Astrocyte (in vitro differentiated cells and primary cell): ENCODE results near the gene CLCN4. TPM values are rescaled to one million over a fixed set of nuclear protein-coding genes. Genes with fewer than 3 reads are reported as not detected.

ENCODE experiments used
- DNase-seq: peaks from one replicate; pipeline ENCODE4 v3.0.0-alpha.2; 2010; ENCODE audit warnings: low read depth
- FAIRE-seq: peaks from 2 replicates; lab custom pipeline; 2011; peaks lifted over from hg19 to GRCh38; lab: Jason Lieb, UNC
- H2AFZ ChIP-seq: 2 replicates; pipeline ENCODE4 v1.6.0; 2012; ENCODE audit warnings: low read depth, low read length, inconsistent platforms
- H3K27ac ChIP-seq: 2 replicates; pipeline ENCODE4 v1.5.1; 2011; ENCODE audit warnings: low read depth, low read length, inconsistent platforms
- H3K27me3 ChIP-seq: 2 replicates; pipeline ENCODE4 v1.6.0; 2011; ENCODE audit warnings: low read length, inconsistent platforms; ENCODE audit not compliant: insufficient read depth
- H3K36me3 ChIP-seq: 2 replicates; pipeline ENCODE4 v1.5.1; 2011; ENCODE audit warnings: low read length, inconsistent platforms; ENCODE audit not compliant: insufficient read depth
- H3K4me1 ChIP-seq: 2 replicates; pipeline ENCODE4 v1.5.1; 2011; ENCODE audit warnings: low read length, inconsistent platforms; ENCODE audit not compliant: insufficient read depth
- H3K4me2 ChIP-seq: 2 replicates; pipeline ENCODE4 v1.6.0; 2012; ENCODE audit warnings: low read length, inconsistent platforms
- H3K4me3 ChIP-seq: 2 replicates; pipeline ENCODE4 v1.5.1; 2011; ENCODE audit warnings: low read depth, mild to moderate bottlenecking, low read length, inconsistent platforms; ENCODE audit not compliant: insufficient read depth
- H3K79me2 ChIP-seq: 2 replicates; pipeline ENCODE4 v1.6.0; 2012; ENCODE audit warnings: mild to moderate bottlenecking, low read length, inconsistent platforms; ENCODE audit not compliant: insufficient read depth
- H3K9ac ChIP-seq: 2 replicates; pipeline ENCODE4 v1.6.0; 2012; ENCODE audit warnings: mild to moderate bottlenecking, low read length, inconsistent platforms
- H3K9me3 ChIP-seq: 2 replicates; pipeline ENCODE4 v1.5.1; 2012; ENCODE audit warnings: low read depth, mild to moderate bottlenecking, low read length, inconsistent platforms; ENCODE audit not compliant: insufficient read depth
- H4K20me1 ChIP-seq: 2 replicates; pipeline ENCODE4 v1.6.0; 2012; ENCODE audit warnings: low read length, inconsistent platforms; ENCODE audit not compliant: insufficient read depth
- H3K27ac Mint-ChIP-seq: one replicate; pipeline ENCODE4 v1.8.0; 2021; ENCODE audit warnings: mild to moderate bottlenecking, mixed read lengths; ENCODE audit not compliant: unreplicated experiment
- H3K27me3 Mint-ChIP-seq: one replicate; pipeline ENCODE4 v1.8.0; 2021; ENCODE audit warnings: low read depth, mixed read lengths; ENCODE audit not compliant: unreplicated experiment
- H3K36me3 Mint-ChIP-seq: one replicate; pipeline ENCODE4 v1.8.0; 2021; ENCODE audit warnings: low read depth, mixed read lengths; ENCODE audit not compliant: unreplicated experiment
- H3K4me1 Mint-ChIP-seq: one replicate; pipeline ENCODE4 v1.8.0; 2021; ENCODE audit warnings: low read depth, mixed read lengths; ENCODE audit not compliant: unreplicated experiment
- H3K4me3 Mint-ChIP-seq: one replicate; pipeline ENCODE4 v1.8.0; 2021; ENCODE audit warnings: mild to moderate bottlenecking, moderate library complexity, mixed read lengths; ENCODE audit not compliant: unreplicated experiment
- H3K9me3 Mint-ChIP-seq: one replicate; pipeline ENCODE4 v1.8.0; 2021; ENCODE audit warnings: mild to moderate bottlenecking, mixed read lengths; ENCODE audit not compliant: unreplicated experiment
- EZH2 ChIP-seq: IDR thresholded peaks from 2 replicates; pipeline ENCODE4 v1.6.1; 2012; ENCODE audit warnings: mild to moderate bottlenecking, low read length, inconsistent platforms; ENCODE audit not compliant: insufficient read depth
- total RNA-seq: library from RNA; stranded (reverse); gene quantifications from 2 replicates; pipeline ENCODE4 v1.2.1, GENCODE V29; 2021
- TF ChIP-seq, protein P1 (sequence below): IDR thresholded peaks from 2 replicates; pipeline ENCODE4 v1.5.1; 2011; ENCODE audit warnings: low read depth, mild to moderate bottlenecking, inconsistent platforms, low read length, moderate library complexity; ENCODE audit not compliant: insufficient read depth

The CLCN4 gene
- total RNA-seq, 1 donor from 2014 or later = 7.2 TPM

DNA sequence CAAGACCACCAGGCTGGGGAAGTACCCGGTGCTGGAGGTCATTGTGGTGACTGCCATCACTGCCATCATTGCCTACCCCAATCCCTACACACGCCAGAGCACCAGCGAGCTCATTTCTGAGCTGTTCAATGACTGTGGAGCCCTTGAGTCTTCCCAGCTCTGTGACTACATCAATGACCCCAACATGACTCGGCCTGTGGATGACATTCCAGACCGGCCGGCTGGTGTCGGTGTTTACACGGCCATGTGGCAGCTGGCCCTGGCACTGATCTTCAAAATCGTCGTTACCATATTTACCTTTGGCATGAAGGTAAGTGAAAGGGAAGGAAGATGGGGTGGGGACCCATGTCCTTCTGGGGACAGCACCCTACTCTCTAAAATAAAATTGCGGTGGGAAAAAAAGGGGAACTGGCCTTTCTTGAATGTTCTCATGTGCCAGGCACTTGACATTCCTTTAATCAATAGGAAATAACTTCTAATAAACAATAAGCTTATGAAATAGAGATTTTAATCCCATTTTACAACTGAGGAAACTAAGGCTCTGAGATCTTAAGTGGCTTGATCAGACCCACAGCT is 51.6 kb downstream of the CLCN4 start:
- H4K20me1 ChIP-seq = no peaks in the 10 kb centered on the region
- peaks cover 5% of the 10 kb centered on the region for H3K36me3 Mint-ChIP-seq

DNA sequence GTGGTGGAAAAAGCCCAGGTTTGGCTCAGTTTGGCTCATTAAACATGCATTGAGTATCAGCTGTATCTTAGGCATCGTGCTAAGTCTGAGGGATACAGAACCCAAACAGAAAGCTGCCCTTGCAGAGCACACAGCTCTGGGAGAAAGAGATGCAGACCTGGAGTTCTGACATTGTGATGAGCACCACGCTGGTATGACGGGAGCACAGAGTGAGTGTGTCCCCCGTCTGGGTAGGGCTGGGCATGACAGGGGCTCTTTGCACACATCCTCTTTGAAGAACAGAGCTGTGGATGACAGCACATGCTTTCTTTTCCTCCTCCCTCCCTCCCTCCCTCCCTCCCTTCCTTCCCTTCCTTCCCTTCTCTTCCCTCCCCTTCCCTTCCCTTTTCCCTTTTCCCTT is 52.2 kb downstream of the CLCN4 start:
- no peaks in the 10 kb centered on the region for H3K4me1 Mint-ChIP-seq
- H3K27me3 ChIP-seq = no peaks in the 10 kb centered on the region
- no peaks in the 10 kb centered on the region for H4K20me1 ChIP-seq
- no peak for TF ChIP-seq EZH2
- TF ChIP-seq, protein P1, sequence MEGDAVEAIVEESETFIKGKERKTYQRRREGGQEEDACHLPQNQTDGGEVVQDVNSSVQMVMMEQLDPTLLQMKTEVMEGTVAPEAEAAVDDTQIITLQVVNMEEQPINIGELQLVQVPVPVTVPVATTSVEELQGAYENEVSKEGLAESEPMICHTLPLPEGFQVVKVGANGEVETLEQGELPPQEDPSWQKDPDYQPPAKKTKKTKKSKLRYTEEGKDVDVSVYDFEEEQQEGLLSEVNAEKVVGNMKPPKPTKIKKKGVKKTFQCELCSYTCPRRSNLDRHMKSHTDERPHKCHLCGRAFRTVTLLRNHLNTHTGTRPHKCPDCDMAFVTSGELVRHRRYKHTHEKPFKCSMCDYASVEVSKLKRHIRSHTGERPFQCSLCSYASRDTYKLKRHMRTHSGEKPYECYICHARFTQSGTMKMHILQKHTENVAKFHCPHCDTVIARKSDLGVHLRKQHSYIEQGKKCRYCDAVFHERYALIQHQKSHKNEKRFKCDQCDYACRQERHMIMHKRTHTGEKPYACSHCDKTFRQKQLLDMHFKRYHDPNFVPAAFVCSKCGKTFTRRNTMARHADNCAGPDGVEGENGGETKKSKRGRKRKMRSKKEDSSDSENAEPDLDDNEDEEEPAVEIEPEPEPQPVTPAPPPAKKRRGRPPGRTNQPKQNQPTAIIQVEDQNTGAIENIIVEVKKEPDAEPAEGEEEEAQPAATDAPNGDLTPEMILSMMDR = no peak
- H3K36me3 Mint-ChIP-seq = peaks cover 5% of the 10 kb centered on the region
- no peak overlapping the region for H3K27ac Mint-ChIP-seq
- no peaks in the 10 kb centered on the region for H3K4me1 ChIP-seq
- no peak overlapping the region for H3K4me2 ChIP-seq
- no peak overlapping the region for H3K4me3 ChIP-seq
- no peaks in the 10 kb centered on the region for H3K9me3 ChIP-seq
- H3K36me3 ChIP-seq = no peaks in the 10 kb centered on the region
- no peak overlapping the region for H3K4me3 Mint-ChIP-seq
- peaks cover 3% of the 10 kb centered on the region for H3K9me3 Mint-ChIP-seq
- H3K27me3 Mint-ChIP-seq = no peaks in the 10 kb centered on the region
- H2AFZ ChIP-seq = no peak overlapping the region
- no peak overlapping the region for H3K27ac ChIP-seq
- DNase-seq (no peak), FAIRE-seq (no peak)
- no peak overlapping the region for H3K9ac ChIP-seq
- no peaks in the 10 kb centered on the region for H3K79me2 ChIP-seq

More for the DNA sequence above, 51.6 kb downstream of the CLCN4 start:
- Mint-ChIP-seq H3K4me3 (no peak overlapping the region), H3K27me3 (no peaks in the 10 kb centered on the region), H3K9me3 (peaks cover 3% of the 10 kb centered on the region), H3K27ac (no peak overlapping the region), H3K4me1 (no peaks in the 10 kb centered on the region)
- Histone ChIP-seq H3K27ac (no peak overlapping the region), H3K36me3 (no peaks in the 10 kb centered on the region), H3K9ac (no peak overlapping the region), H3K4me1 (no peaks in the 10 kb centered on the region), H3K79me2 (no peaks in the 10 kb centered on the region), H3K27me3 (no peaks in the 10 kb centered on the region), H3K9me3 (no peaks in the 10 kb centered on the region), H2AFZ (no peak overlapping the region), H3K4me3 (no peak overlapping the region), H3K4me2 (no peak overlapping the region)
- no peak for DNase-seq
- FAIRE-seq = no peak
- TF ChIP-seq, protein P1 = no peak
- no peak for TF ChIP-seq EZH2

DNA sequence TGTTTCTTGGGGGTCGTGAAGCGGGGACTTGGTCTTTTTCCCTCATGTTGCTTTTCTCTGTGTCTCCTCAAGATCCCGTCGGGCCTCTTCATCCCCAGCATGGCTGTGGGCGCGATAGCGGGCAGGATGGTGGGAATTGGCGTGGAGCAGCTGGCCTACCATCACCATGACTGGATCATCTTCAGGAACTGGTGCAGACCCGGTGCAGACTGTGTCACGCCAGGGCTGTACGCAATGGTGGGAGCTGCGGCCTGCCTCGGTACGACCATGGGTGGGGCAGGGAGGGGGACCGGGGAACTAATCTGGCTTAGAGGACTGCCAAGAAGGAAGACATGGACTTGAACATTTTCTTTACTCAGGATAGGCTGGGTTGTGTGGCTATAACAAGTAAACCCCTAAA is 55.6 kb downstream of the CLCN4 start:
- no peak for TF ChIP-seq EZH2
- TF ChIP-seq, protein P1 = no peak

More for the DNA sequence above, 55.6 kb downstream of the CLCN4 start:
- Histone ChIP-seq H3K4me3 (no peak overlapping the region), H3K9me3 (no peaks in the 10 kb centered on the region), H3K79me2 (no peaks in the 10 kb centered on the region), H3K9ac (no peak overlapping the region), H4K20me1 (no peaks in the 10 kb centered on the region), H3K27ac (no peak overlapping the region), H3K4me1 (no peaks in the 10 kb centered on the region), H3K27me3 (no peaks in the 10 kb centered on the region), H2AFZ (no peak overlapping the region), H3K4me2 (no peak overlapping the region), H3K36me3 (no peaks in the 10 kb centered on the region)
- H3K36me3 Mint-ChIP-seq = peaks cover 5% of the 10 kb centered on the region
- FAIRE-seq (peak; percentile 5), DNase-seq (no peak)
- H3K4me3 Mint-ChIP-seq = no peak overlapping the region
- H3K4me1 Mint-ChIP-seq = no peaks in the 10 kb centered on the region
- H3K27me3 Mint-ChIP-seq = no peaks in the 10 kb centered on the region
- H3K27ac Mint-ChIP-seq = no peak overlapping the region
- H3K9me3 Mint-ChIP-seq = peaks cover 3% of the 10 kb centered on the region
